ENCODE data around the gene FAF1.
"Not testable (repeated sequence)": the region's sequence is repeated elsewhere in the genome, so short reads cannot be mapped to it uniquely, and the experiment has no call there.

The FAF1 gene

GRCh38 chr1:50779801-50780200 lies 180.3 kb downstream of the FAF1 start:
- DNase-seq (ENCODE audit: low read depth): peak; percentile 10

GRCh38 chr1:50775740-50776139 lies 184.3 kb downstream of the FAF1 start:
- no peak overlapping the region for H3K4me3 ChIP-seq (ENCODE audit: low read depth, low read length)
- no peak for TF ChIP-seq CTCF (IDR thresholded peaks at IDR 0.05; ENCODE audit: low read depth, low read length)
- no peak for TF ChIP-seq POLR2A (IDR thresholded peaks at IDR 0.05; ENCODE audit: extremely low read depth, insufficient read length)
- TF ChIP-seq MAX (IDR thresholded peaks at IDR 0.05; ENCODE audit: low read depth, low read length): no peak
- TF ChIP-seq MYC (IDR thresholded peaks at IDR 0.05; ENCODE audit: low read depth, low read length): no peak
- DNase-seq (ENCODE audit: low read depth): no peak

More at GRCh38 chr1:50779801-50780200, 180.3 kb downstream of the FAF1 start:
- H3K4me3 ChIP-seq (ENCODE audit: low read depth, low read length): no peak overlapping the region
- TF ChIP-seq MAX (IDR thresholded peaks at IDR 0.05; ENCODE audit: low read depth, low read length) (no peak), CTCF (IDR thresholded peaks at IDR 0.05; ENCODE audit: low read depth, low read length) (no peak), POLR2A (IDR thresholded peaks at IDR 0.05; ENCODE audit: extremely low read depth, insufficient read length) (no peak), MYC (IDR thresholded peaks at IDR 0.05; ENCODE audit: low read depth, low read length) (no peak)

- H3K4me3 ChIP-seq (ENCODE audit: low read depth, low read length): no peak overlapping the region
- TF ChIP-seq POLR2A (IDR thresholded peaks at IDR 0.05; ENCODE audit: extremely low read depth, insufficient read length) (no peak), CTCF (IDR thresholded peaks at IDR 0.05; ENCODE audit: low read depth, low read length) (peak; percentile 39)
- DNase-seq (ENCODE audit: low read depth): peak; percentile 65
Measured at GRCh38 chr1:50774759-50775351, 185.2 kb downstream of the FAF1 start.

DNA sequence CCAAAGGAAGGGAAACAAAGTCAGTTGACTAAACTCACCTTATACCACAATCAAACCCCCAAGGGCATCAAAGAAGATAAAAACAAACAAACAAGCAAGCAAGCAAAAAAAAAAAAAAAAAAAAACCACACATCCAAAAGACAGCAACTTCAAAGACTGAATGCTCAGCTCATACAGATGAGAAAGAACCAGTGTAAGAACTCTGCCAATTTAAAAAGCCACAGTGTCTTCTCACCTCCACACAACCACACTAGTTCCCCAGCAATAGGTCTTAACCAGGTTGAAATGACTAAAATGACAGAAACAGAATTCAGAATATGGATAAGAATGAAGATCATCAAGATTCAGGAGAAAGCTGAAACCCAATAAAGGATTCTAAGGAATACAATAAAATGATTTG lies 193.4 kb downstream of the FAF1 start:
- TF ChIP-seq MAX (IDR thresholded peaks at IDR 0.05; ENCODE audit: low read depth, low read length): no peak
- no peak for TF ChIP-seq POLR2A (IDR thresholded peaks at IDR 0.05; ENCODE audit: extremely low read depth, insufficient read length)
- TF ChIP-seq CTCF (IDR thresholded peaks at IDR 0.05; ENCODE audit: low read depth, low read length): no peak
- TF ChIP-seq MYC (IDR thresholded peaks at IDR 0.05; ENCODE audit: low read depth, low read length): no peak
- no peak for DNase-seq (ENCODE audit: low read depth)
- no peak overlapping the region for H3K4me3 ChIP-seq (ENCODE audit: low read depth, low read length)

- DNase-seq (ENCODE audit: low read depth); H3K4me3 ChIP-seq (ENCODE audit: low read depth, low read length): not testable (repeated sequence)
Measured at GRCh38 chr1:50756543-50756942, 203.5 kb downstream of the FAF1 start.

GRCh38 chr1:50754764-50755163 lies 205.3 kb downstream of the FAF1 start:
- not testable (repeated sequence) for DNase-seq (ENCODE audit: low read depth); H3K4me3 ChIP-seq (ENCODE audit: low read depth, low read length)

- H3K4me3 ChIP-seq (ENCODE audit: low read depth, low read length): no peak overlapping the region
- DNase-seq (ENCODE audit: low read depth): peak; percentile 39
- no peak for TF ChIP-seq POLR2A (IDR thresholded peaks at IDR 0.05; ENCODE audit: extremely low read depth, insufficient read length)
- peak; percentile 21 for TF ChIP-seq CTCF (IDR thresholded peaks at IDR 0.05; ENCODE audit: low read depth, low read length)
- TF ChIP-seq MAX (IDR thresholded peaks at IDR 0.05; ENCODE audit: low read depth, low read length): no peak
- no peak for TF ChIP-seq MYC (IDR thresholded peaks at IDR 0.05; ENCODE audit: low read depth, low read length)
Measured at GRCh38 chr1:50750021-50750619, 209.9 kb downstream of the FAF1 start.
